Prostate gland (tissue), 2 donors: ENCODE measurements around the gene RPL37. TPM values are rescaled to one million over a fixed set of nuclear protein-coding genes. Genes with fewer than 3 reads are reported as not detected.

Experiments used
- DNase-seq: peaks from one replicate; pipeline ENCODE4 v3.0.0-alpha.2; 2019; ENCODE audit warnings: low spot score
- H3K27ac ChIP-seq, 2 donors: fragments of 200-600 bp; sonication (generic); 2 replicates each; pipeline ENCODE4 v1.5.1; 2017 to 2019
- H3K27me3 ChIP-seq: fragments of 200-600 bp; sonication (generic); replicated peaks from 2 replicates; pipeline ENCODE4 v1.5.1; 2019; ENCODE audit not compliant: insufficient read depth
- H3K36me3 ChIP-seq, 2 donors: fragments of 200-600 bp; sonication (generic); 1 replicate in 1 of 2; 2 replicates in 1 of 2; pipeline versions ENCODE4 v1.5.1 to v1.8.1; 2017 to 2019
- H3K4me1 ChIP-seq: fragments of 200-600 bp; sonication (generic); replicated peaks from 2 replicates; pipeline ENCODE4 v1.5.1; 2019
- H3K4me3 ChIP-seq, 2 donors: fragments of 200-600 bp; sonication (generic); 2 replicates each; pipeline ENCODE4 v1.5.1; 2017 to 2019
- H3K9me3 ChIP-seq: fragments of 200-600 bp; sonication (generic); 2 replicates; pipeline ENCODE4 v1.5.1; 2017
- POLR2A ChIP-seq: fragments of 450-650 bp; IDR thresholded peaks from one replicate; pipeline ENCODE4 v1.6.1; 2016; ENCODE audit warnings: antibody characterized with exemption, mild to moderate bottlenecking
- POLR2AphosphoS5 ChIP-seq: sonication (generic); formaldehyde crosslinking; IDR thresholded peaks from one replicate; pipeline ENCODE4 v1.6.1; 2017; ENCODE audit warnings: antibody characterized with exemption
- WGBS: methylation state at CpG from one replicate; pipeline ENCODE4 v1.1.5; 2018; 5-methylcytosine and 5-hydroxymethylcytosine counted together
- intact Hi-C: fragments of 100-400 bp; cut with DNase I; formaldehyde crosslinking; loops from one replicate; pipeline ENCODE4 v1.14.2; 2022
- total RNA-seq, 2 donors: library from RNA; depleted of rRNA; stranded (reverse); fragments of >200 nt; gene quantifications; one replicate each; pipeline ENCODE4 v1.1.0, GENCODE V29; 2016
- TF ChIP-seq, protein P1 (sequence below), 4 experiments: fragments of 200-600 bp in 2 of 4; fragments of 450-650 bp in 2 of 4; sonication (generic) in 2 of 4; IDR thresholded peaks; 1 replicate in 3 of 4; 2 replicates in 1 of 4; pipeline ENCODE4 v1.5.1; 2016 to 2019; ENCODE audit warnings: antibody characterized with exemption in 4 of 4, mild to moderate bottlenecking in 2 of 4, moderate library complexity in 2 of 4

RPL37 gene
- total RNA-seq, 2 donors from 2014 or later: 188 to 343 TPM

DNA sequence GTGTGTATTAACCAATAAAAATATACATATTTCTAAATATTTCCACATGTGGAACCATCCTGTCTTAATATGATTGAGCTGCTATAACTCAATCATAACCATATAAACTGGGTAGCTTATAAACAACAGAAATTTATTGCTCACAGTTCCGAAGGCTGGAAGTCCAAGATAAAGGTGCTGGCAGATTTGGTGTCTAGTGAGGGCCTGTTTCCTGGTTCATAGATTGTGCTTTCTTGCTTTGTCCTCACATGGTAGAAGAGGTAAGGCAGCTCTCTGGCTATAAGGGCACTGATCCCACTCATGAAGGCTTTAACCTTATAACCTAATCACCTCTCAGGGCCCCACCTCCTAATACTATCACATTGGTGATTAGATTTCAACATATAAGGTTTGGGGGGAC lies 22.9 kb downstream of the RPL37 start:
- Histone ChIP-seq H3K27me3 (no peaks in the 10 kb centered on the region), H3K9me3 (no peaks in the 10 kb centered on the region), H3K4me1 (no peaks in the 10 kb centered on the region), H3K27ac (no peak overlapping the region), H3K36me3 (no peaks in the 10 kb centered on the region), H3K4me3 (no peak overlapping the region)
- 80% methylated on average over 1 of the region's 1 CpG for WGBS
- TF ChIP-seq, protein P1, sequence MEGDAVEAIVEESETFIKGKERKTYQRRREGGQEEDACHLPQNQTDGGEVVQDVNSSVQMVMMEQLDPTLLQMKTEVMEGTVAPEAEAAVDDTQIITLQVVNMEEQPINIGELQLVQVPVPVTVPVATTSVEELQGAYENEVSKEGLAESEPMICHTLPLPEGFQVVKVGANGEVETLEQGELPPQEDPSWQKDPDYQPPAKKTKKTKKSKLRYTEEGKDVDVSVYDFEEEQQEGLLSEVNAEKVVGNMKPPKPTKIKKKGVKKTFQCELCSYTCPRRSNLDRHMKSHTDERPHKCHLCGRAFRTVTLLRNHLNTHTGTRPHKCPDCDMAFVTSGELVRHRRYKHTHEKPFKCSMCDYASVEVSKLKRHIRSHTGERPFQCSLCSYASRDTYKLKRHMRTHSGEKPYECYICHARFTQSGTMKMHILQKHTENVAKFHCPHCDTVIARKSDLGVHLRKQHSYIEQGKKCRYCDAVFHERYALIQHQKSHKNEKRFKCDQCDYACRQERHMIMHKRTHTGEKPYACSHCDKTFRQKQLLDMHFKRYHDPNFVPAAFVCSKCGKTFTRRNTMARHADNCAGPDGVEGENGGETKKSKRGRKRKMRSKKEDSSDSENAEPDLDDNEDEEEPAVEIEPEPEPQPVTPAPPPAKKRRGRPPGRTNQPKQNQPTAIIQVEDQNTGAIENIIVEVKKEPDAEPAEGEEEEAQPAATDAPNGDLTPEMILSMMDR (IDR thresholded peaks at IDR 0.05): no peak
- no peak for TF ChIP-seq POLR2A
- DNase-seq: no peak
- intact Hi-C loops: no loop called here

DNA sequence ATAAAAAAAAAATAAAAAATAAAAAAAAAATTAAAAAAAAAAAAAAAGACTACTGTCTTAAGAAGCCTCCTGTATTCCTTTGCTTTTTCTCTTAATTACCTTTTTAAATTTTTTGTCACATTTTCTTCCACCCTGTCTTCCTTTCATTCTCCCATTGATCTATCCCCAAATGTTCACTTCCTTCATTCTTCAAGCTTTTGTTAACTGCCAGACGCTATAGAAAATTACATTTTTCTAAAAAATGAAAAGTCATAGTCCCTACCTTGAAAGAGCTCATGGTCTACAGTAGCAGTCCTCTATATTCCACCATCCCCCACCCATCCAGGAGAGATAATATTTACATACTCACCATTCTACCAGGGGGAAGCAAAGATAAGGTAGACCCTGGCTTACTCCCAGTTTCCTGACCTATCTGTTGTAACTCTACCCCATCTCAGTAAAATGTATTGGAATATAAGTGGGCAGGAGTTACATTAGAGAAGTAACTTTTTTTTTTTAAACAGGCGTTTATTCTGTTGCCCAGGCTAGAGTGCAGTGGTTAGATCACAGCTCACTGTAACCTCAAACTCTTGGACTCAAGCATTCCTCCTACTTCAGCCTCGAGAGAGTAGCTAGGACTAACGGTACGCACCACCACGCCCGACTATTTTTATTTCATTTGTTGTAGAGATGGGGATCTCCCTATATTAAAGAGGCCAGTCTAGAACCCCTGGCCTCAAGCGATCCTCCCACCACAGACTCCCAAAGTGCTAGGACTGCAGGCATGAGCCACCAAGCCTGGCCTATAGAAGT lies 33.1 kb downstream of the RPL37 start:
- WGBS: 91% methylated on average over 8 of the region's 8 CpGs
- Histone ChIP-seq H3K27ac (no peak overlapping the region), H3K4me3 (no peak overlapping the region), H3K36me3 (no peaks in the 10 kb centered on the region), H3K9me3 (no peaks in the 10 kb centered on the region), H3K27me3 (no peaks in the 10 kb centered on the region), H3K4me1 (no peaks in the 10 kb centered on the region)
- DNase-seq: no peak
- intact Hi-C loops: no loop called here
- TF ChIP-seq, protein P1 (IDR thresholded peaks at IDR 0.05): no peak
- TF ChIP-seq POLR2AphosphoS5 (no peak), POLR2A (no peak)

DNA sequence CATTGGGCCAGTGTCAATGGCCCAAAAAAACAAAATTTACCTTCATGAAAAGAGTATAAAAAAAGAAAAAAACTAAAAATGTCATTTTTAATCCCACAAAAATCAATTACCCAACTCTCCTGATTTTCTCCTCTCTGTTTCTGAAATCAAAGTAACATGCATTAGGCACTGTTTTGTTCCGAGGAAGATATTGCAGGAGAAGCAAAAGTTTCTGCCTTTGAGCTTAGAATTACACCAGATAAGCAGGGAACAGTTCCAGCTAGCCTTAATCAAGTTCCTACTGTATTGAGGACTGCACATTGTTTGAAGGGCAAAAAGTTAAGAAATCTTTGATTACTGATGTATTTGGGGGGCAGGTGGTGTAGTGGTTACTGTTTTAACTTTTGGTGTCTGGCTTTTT lies 35.8 kb downstream of the RPL37 start:
- 44% methylated on average over 1 of the region's 1 CpG for WGBS
- TF ChIP-seq, protein P1 (IDR thresholded peaks at IDR 0.05): no peak
- TF ChIP-seq POLR2AphosphoS5 (no peak), POLR2A (no peak)
- H3K27ac ChIP-seq: peak overlapping the region; percentile 94 to 97
- H3K4me3 ChIP-seq: no peak overlapping the region
- no peaks in the 10 kb centered on the region for H3K9me3 ChIP-seq
- no peaks in the 10 kb centered on the region for H3K36me3 ChIP-seq
- DNase-seq: no peak
- no peaks in the 10 kb centered on the region for H3K27me3 ChIP-seq
- intact Hi-C loops: no loop called here
- H3K4me1 ChIP-seq: peaks cover 8% of the 10 kb centered on the region

DNA sequence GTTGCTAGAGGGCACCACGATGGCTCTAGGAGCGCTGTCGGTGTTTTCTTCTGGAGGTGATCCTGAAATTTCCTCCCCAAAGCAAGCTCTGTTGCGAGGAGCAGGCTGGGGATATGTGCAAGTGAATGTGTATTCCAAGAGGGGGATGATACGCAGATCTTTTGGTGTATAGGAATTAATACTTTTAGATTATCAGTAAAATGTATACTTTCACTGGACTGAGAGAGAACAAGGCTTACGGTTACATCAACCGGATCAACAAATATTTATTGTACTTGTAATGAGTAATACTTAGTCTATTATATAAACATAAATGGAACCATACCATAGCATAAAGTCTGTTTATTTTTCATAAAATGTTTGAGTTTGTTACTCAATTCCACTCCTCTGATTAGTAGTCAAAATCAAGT lies 36.2 kb downstream of the RPL37 start:
- under 1% methylated on average over 7 of the region's 7 CpGs for WGBS
- TF ChIP-seq, protein P1 (IDR thresholded peaks at IDR 0.05): peak in 1 of 4 experiments; percentile 2
- no peak for TF ChIP-seq POLR2AphosphoS5
- Histone ChIP-seq H3K27me3 (no peaks in the 10 kb centered on the region), H3K4me3 (peak overlapping the region; percentile 87 to 89), H3K27ac (peak overlapping the region; percentile 94 to 97), H3K9me3 (no peaks in the 10 kb centered on the region), H3K36me3 (no peaks in the 10 kb centered on the region), H3K4me1 (peaks cover 8% of the 10 kb centered on the region)
- intact Hi-C loops: no loop called here
- DNase-seq: no peak
